Measurements from ENCODE around the gene TBRG4.
A peak's percentile ranks its signal among the peaks of the same experiment; 100 is the strongest.

TBRG4 gene

GRCh38 chr7:45140827-45141226 lies 29.3 kb upstream of the TBRG4 start:
- DNase-seq = no peak

GRCh38 chr7:45138433-45139267 lies 27.2 kb upstream of the TBRG4 start:
- DNase-seq = no peak

GRCh38 chr7:45136106-45137060 lies 24.9 kb upstream of the TBRG4 start:
- DNase-seq = peak; percentile 57

GRCh38 chr7:45133877-45134276 lies 22.4 kb upstream of the TBRG4 start:
- DNase-seq = no peak

GRCh38 chr7:45133352-45133751 lies 21.9 kb upstream of the TBRG4 start:
- no peak for DNase-seq

- DNase-seq = no peak
These were observed 21.3 kb upstream of the TBRG4 start for GRCh38 chr7:45132708-45133320.

- no peak for DNase-seq
These were observed 20.4 kb upstream of the TBRG4 start for GRCh38 chr7:45131891-45132290.

- no peak for DNase-seq
These were observed 19.4 kb upstream of the TBRG4 start for GRCh38 chr7:45130910-45131309.

- DNase-seq = no peak
These were observed 18.4 kb upstream of the TBRG4 start for GRCh38 chr7:45129906-45130305.

- DNase-seq = no peak
These were observed 17.8 kb upstream of the TBRG4 start for GRCh38 chr7:45129181-45129800.

- DNase-seq = no peak
These were observed 15.4 kb upstream of the TBRG4 start for GRCh38 chr7:45126920-45127319.

- no peak for DNase-seq
These were observed 14.7 kb upstream of the TBRG4 start for GRCh38 chr7:45126201-45126600.

- DNase-seq = no peak
These were observed 13.9 kb upstream of the TBRG4 start for GRCh38 chr7:45125193-45125904.

- DNase-seq = no peak
These were observed 12.6 kb upstream of the TBRG4 start for GRCh38 chr7:45123913-45124710.

GRCh38 chr7:45122975-45123860 lies 11.7 kb upstream of the TBRG4 start:
- DNase-seq = no peak

GRCh38 chr7:45119550-45119949 lies 8.1 kb upstream of the TBRG4 start:
- no peak for DNase-seq

- no peak for DNase-seq
These were observed 7.4 kb upstream of the TBRG4 start for GRCh38 chr7:45118889-45119331.

- no peak for DNase-seq
These were observed 6.8 kb upstream of the TBRG4 start for GRCh38 chr7:45118292-45118691.

GRCh38 chr7:45117582-45117981 lies 6.1 kb upstream of the TBRG4 start:
- no peak for DNase-seq

GRCh38 chr7:45116048-45116447 lies 4.6 kb upstream of the TBRG4 start:
- DNase-seq = no peak
